GM18951 (cell line): Measurements from ENCODE around the gene LETM1.
A peak's percentile ranks its signal among the peaks of the same experiment; 100 is the strongest.

Source experiments
- POLR2A ChIP-seq: IDR thresholded peaks from 4 replicates; pipeline ENCODE4 v1.6.1; 2011; ENCODE audit warnings: mild to moderate bottlenecking; ENCODE audit not compliant: insufficient read length, insufficient read depth; ENCODE audit errors: extremely low read depth
- in situ Hi-C: fragments of 300-500 bp; cut with MboI; formaldehyde crosslinking; loops from one replicate; pipeline ENCODE4 v1.12.0; 2022; ENCODE audit warnings: low sequenced_read_pairs, mixed read lengths, inconsistent platforms; ENCODE audit not compliant: unreplicated experiment

The LETM1 gene

DNA sequence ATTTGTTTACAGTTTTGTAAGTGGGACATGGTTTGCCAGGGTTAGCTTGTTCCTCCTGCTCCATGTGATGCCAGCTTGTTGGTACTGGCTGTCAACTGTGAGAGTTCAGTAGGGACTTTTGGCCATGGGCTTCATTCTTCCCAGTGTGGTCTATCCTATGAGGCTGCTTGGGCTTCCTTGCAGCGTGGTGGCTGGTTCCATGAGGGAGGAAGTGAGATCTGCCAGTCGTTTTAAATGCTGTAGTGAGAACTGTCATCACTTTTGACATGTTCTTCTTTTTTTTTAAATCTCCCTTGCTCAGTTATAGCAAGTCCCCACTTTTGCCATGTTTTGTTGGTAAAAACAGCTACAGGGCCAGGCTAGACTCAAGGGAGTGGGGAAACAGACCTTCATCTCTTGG is 31.1 kb upstream of the LETM1 start:
- in situ Hi-C loops = no loop called here

GRCh38 chr4:1885414-1885813 is 29.5 kb upstream of the LETM1 start:
- no peak for TF ChIP-seq POLR2A
- in situ Hi-C loops = no loop called here

More for the DNA sequence above, 31.1 kb upstream of the LETM1 start:
- TF ChIP-seq POLR2A = no peak

DNA sequence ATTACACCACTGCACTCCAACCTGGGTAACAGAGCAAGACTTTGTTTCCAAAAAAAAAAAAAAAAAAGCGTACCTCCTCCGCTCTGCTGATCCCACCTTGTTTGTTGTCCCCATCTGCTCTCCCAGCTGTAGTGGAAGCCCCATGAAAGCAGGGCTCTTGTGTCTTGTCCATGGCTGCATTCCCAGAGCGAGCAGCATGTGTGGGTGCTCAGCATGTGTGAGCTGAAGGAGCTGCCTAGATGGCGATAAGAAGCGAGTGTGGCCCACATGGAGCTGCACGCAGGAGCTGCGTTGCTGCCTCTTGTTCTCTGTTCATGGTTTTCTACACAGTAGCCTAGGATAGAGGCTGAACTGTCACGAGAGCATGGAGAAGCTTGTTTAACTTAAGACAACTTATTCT is 27.6 kb upstream of the LETM1 start:
- no peak for TF ChIP-seq POLR2A
- in situ Hi-C loops = no loop called here

- TF ChIP-seq POLR2A = no peak
Observed at GRCh38 chr4:1882850-1883271, 26.9 kb upstream of the LETM1 start.

GRCh38 chr4:1880332-1880731 is 24.4 kb upstream of the LETM1 start:
- no peak for TF ChIP-seq POLR2A
- in situ Hi-C loops = no loop called here

More at GRCh38 chr4:1882850-1883271, 26.9 kb upstream of the LETM1 start:
- in situ Hi-C loops = no loop called here

DNA sequence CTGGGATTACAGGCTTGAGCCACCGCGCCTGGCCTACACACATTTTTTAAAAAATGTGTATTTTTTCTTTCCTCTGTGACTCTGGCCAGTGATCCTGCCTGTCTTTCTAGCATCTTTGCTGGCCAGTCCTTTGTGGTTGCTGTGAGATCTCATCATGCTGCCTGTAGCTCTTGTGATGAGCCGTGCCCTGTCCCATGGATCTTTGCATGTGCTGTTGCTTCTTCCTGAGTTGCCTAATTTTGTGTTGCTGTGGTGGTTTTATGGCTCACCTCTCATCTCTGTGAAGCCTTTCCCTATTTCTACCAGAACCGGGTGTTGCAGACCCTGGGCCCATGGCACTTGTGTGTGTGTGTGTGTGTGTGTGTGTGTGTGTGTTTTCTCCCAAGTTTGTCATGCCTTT is 23.5 kb upstream of the LETM1 start:
- TF ChIP-seq POLR2A = no peak
- in situ Hi-C loops = no loop called here

GRCh38 chr4:1874201-1874600 is 18.2 kb upstream of the LETM1 start:
- in situ Hi-C loops = no loop called here

DNA sequence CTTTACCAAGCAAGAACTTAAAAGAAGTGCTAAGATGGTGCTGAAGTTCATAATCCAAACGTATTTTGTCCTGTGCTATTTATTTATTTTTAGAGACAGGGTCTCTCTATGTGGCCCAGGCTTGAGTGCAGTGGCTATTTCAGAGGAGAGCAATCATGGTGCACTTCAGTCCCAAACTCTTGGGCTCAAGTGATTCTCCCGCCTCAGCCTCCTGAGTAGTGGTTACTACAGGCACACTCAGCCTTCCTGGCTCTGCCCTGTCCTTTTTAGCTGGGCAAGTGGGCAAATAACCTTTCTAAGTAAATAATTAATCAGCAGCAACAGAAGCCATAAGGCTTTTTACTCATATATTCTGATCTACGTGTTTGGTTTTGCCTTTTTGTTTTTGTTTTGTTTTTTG is 17.8 kb upstream of the LETM1 start:
- in situ Hi-C loops = no loop called here
- no peak for TF ChIP-seq POLR2A

More at GRCh38 chr4:1874201-1874600, 18.2 kb upstream of the LETM1 start:
- no peak for TF ChIP-seq POLR2A

DNA sequence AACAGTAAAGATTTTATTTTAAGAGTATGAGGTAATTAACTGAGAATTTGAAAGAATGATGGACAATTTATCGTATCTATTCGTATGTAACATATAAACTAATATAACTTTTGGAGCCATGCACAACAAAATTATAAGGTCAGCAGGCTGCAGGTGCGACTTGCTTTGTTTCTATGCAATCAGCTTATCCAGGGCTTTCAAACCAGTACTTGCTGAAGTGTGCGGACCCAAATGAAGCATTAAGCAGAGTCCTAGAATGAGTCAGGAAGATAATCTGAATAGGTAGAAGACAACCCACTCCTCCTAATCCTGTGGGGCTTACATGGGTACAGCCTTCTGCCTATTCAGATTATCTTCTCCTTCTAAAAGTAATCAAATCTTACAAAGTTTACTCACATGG is 17.3 kb upstream of the LETM1 start:
- in situ Hi-C loops = no loop called here
- no peak for TF ChIP-seq POLR2A

- in situ Hi-C loops = no loop called here
- TF ChIP-seq POLR2A = peak; percentile 43
Observed at GRCh38 chr4:1872870-1873269, 16.9 kb upstream of the LETM1 start.

GRCh38 chr4:1871471-1872021 is 15.6 kb upstream of the LETM1 start:
- in situ Hi-C loops = no loop called here
- peak; percentile 23 for TF ChIP-seq POLR2A

DNA sequence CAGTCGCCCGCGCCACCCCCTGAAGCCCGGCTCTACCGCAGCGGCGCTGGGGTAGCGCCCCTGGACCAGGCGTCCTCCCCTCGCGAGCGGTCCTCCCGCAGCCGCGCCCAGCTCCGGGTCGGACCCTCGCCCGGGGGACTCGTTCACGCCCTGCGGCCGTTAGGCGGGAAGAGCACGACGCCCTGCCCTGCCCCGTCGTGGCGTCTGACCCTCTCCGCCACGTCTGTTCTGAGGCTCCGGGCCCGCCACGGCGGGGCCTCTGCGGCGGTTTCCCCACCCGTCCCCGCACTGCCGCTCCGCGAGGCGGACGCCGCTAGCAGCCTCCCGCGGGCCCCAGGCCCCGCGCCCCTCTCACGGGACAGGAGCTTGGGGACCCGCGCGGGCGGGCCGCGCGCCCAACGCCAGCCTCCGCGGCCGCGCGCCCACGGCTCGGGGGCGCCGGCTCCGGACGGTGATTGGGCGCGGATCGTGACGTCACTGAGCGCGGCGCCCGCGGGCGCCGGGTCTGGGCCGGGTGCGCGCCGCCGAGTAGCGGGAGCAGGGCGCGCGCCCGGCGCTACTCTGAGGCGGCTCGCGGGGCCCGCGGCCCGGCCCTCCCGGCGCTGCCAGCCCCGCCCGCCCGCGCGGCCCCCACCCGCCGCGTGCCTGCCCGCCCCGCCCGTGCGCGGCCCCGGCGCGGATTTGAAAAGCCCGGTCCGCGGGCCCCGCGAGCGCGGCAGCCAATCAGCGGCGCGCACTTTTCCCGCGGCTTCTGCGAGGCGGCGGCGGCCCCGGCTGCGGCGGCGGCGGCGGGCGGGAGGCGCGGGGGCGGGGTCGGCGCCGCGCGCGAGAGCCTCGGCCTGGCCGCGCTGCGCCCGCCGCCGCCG is 14.9 kb upstream of the LETM1 start, which contains the start of gene NSD2:
NSD2 (plus strand) TSS at position 816 of the 866 bp plus-strand sequence. CDS start 29,262 bp downstream, outside the sequence.
- in situ Hi-C loops = no loop called here
- TF ChIP-seq POLR2A = peak; percentile 90

DNA sequence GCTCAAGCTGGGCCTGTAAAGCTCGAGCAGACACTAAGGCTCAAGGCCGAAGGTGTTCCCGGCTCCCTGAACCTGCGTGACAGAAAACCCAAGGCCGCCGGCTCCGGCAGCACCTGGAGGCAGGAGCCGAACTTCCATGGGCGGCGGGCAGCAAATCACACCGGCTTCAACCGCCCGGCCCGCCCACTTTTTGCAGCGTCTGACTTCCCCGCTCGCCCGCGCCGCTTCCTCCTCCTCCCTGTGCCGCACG is 14.3 kb upstream of the LETM1 start:
- in situ Hi-C loops = no loop called here
- TF ChIP-seq POLR2A = no peak
